Esophagus muscularis mucosa (tissue), 4 donors: ENCODE measurements around the gene ZNF263. TPM values are rescaled to one million over a fixed set of nuclear protein-coding genes. Genes with fewer than 3 reads are reported as not detected.
"Not testable (repeated sequence)": the region's sequence is repeated elsewhere in the genome, so short reads cannot be mapped to it uniquely, and the experiment has no call there.

Experiments used
- DNase-seq: peaks from one replicate; pipeline ENCODE4 v3.0.0-alpha.2; 2017; ENCODE audit errors: extremely low spot score
- H3K27ac ChIP-seq, 4 donors: fragments of 200-600 bp; sonication (generic); replicated peaks in 1 of 4; 1 replicate in 3 of 4; 2 replicates in 1 of 4; pipeline ENCODE4 v1.5.1; 2016 to 2019; ENCODE audit warnings: mild to moderate bottlenecking in 1 of 4
- H3K27me3 ChIP-seq, 4 donors: fragments of 200-600 bp; sonication (generic); one replicate each; pipeline versions ENCODE4 v1.5.1 to v1.6.0; 2016 to 2019
- H3K36me3 ChIP-seq, 4 donors: fragments of 200-600 bp; sonication (generic); one replicate each; pipeline ENCODE4 v1.5.1; 2016 to 2019
- H3K4me1 ChIP-seq, 4 donors: fragments of 200-600 bp; sonication (generic); one replicate each; pipeline ENCODE4 v1.5.1; 2016 to 2019
- H3K4me3 ChIP-seq, 4 donors: fragments of 200-600 bp; sonication (generic); 1 replicate in 2 of 4; 2 replicates in 2 of 4; pipeline ENCODE4 v1.5.1; 2016 to 2019; ENCODE audit warnings: mild to moderate bottlenecking in 4 of 4, moderate library complexity in 1 of 4
- H3K9me3 ChIP-seq, 4 donors: fragments of 200-600 bp; sonication (generic); 1 replicate in 3 of 4; 2 replicates in 1 of 4; pipeline ENCODE4 v1.5.1; 2016 to 2019
- CTCF ChIP-seq, 3 experiments: fragments of 200-600 bp in 2 of 3; fragments of 450-650 bp in 1 of 3; sonication (generic) in 2 of 3; IDR thresholded peaks; one replicate each; pipeline ENCODE4 v1.5.1; 2017 to 2019; ENCODE audit warnings: antibody characterized with exemption in 3 of 3, mild to moderate bottlenecking in 2 of 3, moderate library complexity in 1 of 3
- EP300 ChIP-seq: sonication (generic); formaldehyde crosslinking; IDR thresholded peaks from one replicate; pipeline ENCODE4 v1.6.1; 2017; ENCODE audit warnings: antibody characterized with exemption
- POLR2A ChIP-seq: fragments of 450-650 bp; IDR thresholded peaks from one replicate; pipeline ENCODE4 v1.6.1; 2017; ENCODE audit warnings: antibody characterized with exemption, moderate library complexity, mild to moderate bottlenecking, low read depth
- POLR2AphosphoS5 ChIP-seq, 2 donors: sonication (generic); formaldehyde crosslinking; IDR thresholded peaks; one replicate each; pipeline ENCODE4 v1.6.1; 2017; ENCODE audit warnings: antibody characterized with exemption in 2 of 2
- WGBS: methylation state at CpG from one replicate; pipeline ENCODE4 v1.1.5; 2018; 5-methylcytosine and 5-hydroxymethylcytosine counted together
- intact Hi-C: fragments of 100-400 bp; cut with DNase I; formaldehyde crosslinking; loops from one replicate; pipeline ENCODE4 v1.15.1; 2023
- total RNA-seq, 4 donors: library from RNA; depleted of rRNA; stranded (reverse); fragments of >200 nt; gene quantifications; one replicate each; pipeline versions ENCODE4 v1.1.0 to v1.2.1, GENCODE V29; 2016

The ZNF263 gene
- total RNA-seq, 4 donors from 2014 or later = 31.1 to 54.3 (median 42.8) TPM

GRCh38 chr16:3264137-3265036 lies 18.9 kb upstream of the ZNF263 start:
- Histone ChIP-seq H3K9me3 (peaks cover 0 to 20% (median 1%) of the 10 kb centered on the region in 4 donors), H3K27me3 (no peaks in the 10 kb centered on the region), H3K27ac (peak overlapping the region; percentile 98 to 100 (median 99)), H3K4me1 (peaks cover 20 to 34% (median 23%) of the 10 kb centered on the region in 4 donors), H3K36me3 (peaks cover 0 to 41% (median 27%) of the 10 kb centered on the region in 4 donors), H3K4me3 (peak overlapping the region; percentile 85 to 94 (median 88))
- 3% methylated on average over 49 of the region's 77 CpGs for WGBS
- TF ChIP-seq POLR2AphosphoS5 (IDR thresholded peaks at IDR 0.05) = peak; percentile 92 to 97
- peak; percentile 88 for TF ChIP-seq POLR2A
- TF ChIP-seq CTCF (IDR thresholded peaks at IDR 0.05) = peak in 2 of 3 experiments; percentile 0 to 25
- TF ChIP-seq EP300 = no peak
- intact Hi-C loops = loop anchor here (10.0 kb wide), 1 partner anchor 230 kb away; the partner anchor contains the start of gene C16orf90
- DNase-seq = peak; percentile 98

GRCh38 chr16:3266873-3267537 lies 16.3 kb upstream of the ZNF263 start:
- WGBS = 65% methylated on average over 5 of the region's 5 CpGs
- Histone ChIP-seq H3K4me3 (no peak overlapping the region), H3K36me3 (peaks cover 0 to 45% (median 29%) of the 10 kb centered on the region in 4 donors), H3K27ac (no peak overlapping the region), H3K4me1 (peaks cover 20 to 34% (median 23%) of the 10 kb centered on the region in 4 donors), H3K9me3 (peaks cover 0 to 20% (median 1%) of the 10 kb centered on the region in 4 donors), H3K27me3 (no peaks in the 10 kb centered on the region)
- peak in 1 of 3 experiments; percentile 38 for TF ChIP-seq CTCF (IDR thresholded peaks at IDR 0.05)
- TF ChIP-seq POLR2A = no peak
- intact Hi-C loops = loop anchor here (10.0 kb wide), 1 partner anchor 228 kb away; the partner anchor contains the start of gene C16orf90
- no peak for DNase-seq

GRCh38 chr16:3268294-3268693 lies 15.0 kb upstream of the ZNF263 start:
- intact Hi-C loops = loop anchor here (10.0 kb wide), 1 partner anchor 227 kb away; the partner anchor contains the start of gene C16orf90
- TF ChIP-seq CTCF (IDR thresholded peaks at IDR 0.05) (no peak), POLR2A (no peak), EP300 (no peak), POLR2AphosphoS5 (IDR thresholded peaks at IDR 0.05) (no peak)
- Histone ChIP-seq H3K4me3 (no peak overlapping the region), H3K27ac (no peak overlapping the region), H3K27me3 (no peaks in the 10 kb centered on the region), H3K36me3 (peaks cover 0 to 45% (median 29%) of the 10 kb centered on the region in 4 donors), H3K4me1 (peaks cover 17 to 28% (median 21%) of the 10 kb centered on the region in 4 donors), H3K9me3 (peaks cover 0 to 20% (median 1%) of the 10 kb centered on the region in 4 donors)
- 86% methylated on average over 1 of the region's 1 CpG for WGBS
- no peak for DNase-seq

DNA sequence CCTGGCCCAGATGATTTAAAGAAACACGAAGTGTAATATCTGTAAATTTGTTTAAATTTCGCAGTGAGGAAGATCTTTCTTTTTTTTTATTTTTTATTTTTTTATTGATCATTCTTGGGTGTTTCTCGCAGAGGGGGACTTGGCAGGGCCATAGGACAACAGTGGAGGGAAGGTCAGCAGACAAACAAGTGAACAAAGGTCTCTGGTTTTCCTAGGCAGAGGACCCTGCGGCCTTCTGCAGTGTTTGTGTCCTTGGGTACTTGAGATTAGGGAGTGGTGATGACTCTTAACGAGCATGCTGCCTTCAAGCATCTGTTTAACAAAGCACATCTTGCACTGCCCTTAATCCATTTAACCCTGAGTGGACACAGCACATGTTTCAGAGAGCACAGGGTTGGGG lies 12.6 kb upstream of the ZNF263 start:
- DNase-seq, H3K4me3 ChIP-seq, H3K27me3 ChIP-seq, intact Hi-C loops, H3K27ac ChIP-seq: not testable (repeated sequence)
- Histone ChIP-seq H3K4me1 (peaks cover under 1 to 13% (median 9%) of the 10 kb centered on the region in 4 donors), H3K9me3 (peaks cover 0 to 19% (median 1%) of the 10 kb centered on the region in 4 donors), H3K36me3 (peaks cover 0 to 40% (median 25%) of the 10 kb centered on the region in 4 donors)
- WGBS = 88% methylated on average over 5 of the region's 5 CpGs

DNA sequence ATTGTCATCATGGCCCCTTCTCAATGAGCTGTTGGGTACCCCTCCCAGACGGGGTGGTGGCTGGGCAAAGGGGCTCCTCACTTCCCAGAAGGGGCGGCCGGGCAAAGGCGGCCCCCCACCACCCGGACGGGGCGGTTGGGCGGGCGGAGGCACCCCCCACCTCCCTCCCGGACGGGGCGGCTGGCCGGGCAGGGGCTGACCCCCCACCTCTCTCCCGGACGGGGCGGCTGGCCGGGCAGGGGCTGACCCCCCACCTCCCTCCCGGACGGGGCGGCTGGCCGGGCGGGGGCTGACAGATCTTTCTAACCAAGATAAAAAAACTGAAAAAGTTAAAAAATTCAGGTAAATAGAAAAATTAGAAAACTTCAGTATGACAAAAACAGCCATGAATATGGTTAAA lies 12.0 kb upstream of the ZNF263 start:
- H3K27ac ChIP-seq, intact Hi-C loops, H3K4me3 ChIP-seq, H3K27me3 ChIP-seq, DNase-seq: not testable (repeated sequence)
- Histone ChIP-seq H3K4me1 (peaks cover 0 to 12% (median 5%) of the 10 kb centered on the region in 4 donors), H3K9me3 (peaks cover 0 to 14% (median 1%) of the 10 kb centered on the region in 4 donors), H3K36me3 (peaks cover 0 to 34% (median 23%) of the 10 kb centered on the region in 4 donors)
- 91% methylated on average over 21 of the region's 22 CpGs for WGBS
